ENCODE results near the gene SLC17A9.

Gene SLC17A9

GRCh38 chr20:63017076-63017825, 64.7 kb downstream of the SLC17A9 start:
- Histone ChIP-seq H3K9me3 (ENCODE audit: control insufficient read depth in 2 of 2, low read length in 2 of 2) (no peaks in the 10 kb centered on the region), H3K36me3 (ENCODE audit: control insufficient read depth in 2 of 2, insufficient read depth in 2 of 2, low read length in 2 of 2) (no peaks in the 10 kb centered on the region), H3K4me1 (ENCODE audit: control insufficient read depth in 2 of 2, insufficient read depth in 2 of 2, low read length in 2 of 2) (no peaks in the 10 kb centered on the region), H3K27me3 (ENCODE audit: control insufficient read depth in 2 of 2, insufficient read depth in 2 of 2, low read length in 2 of 2) (peaks cover 20 to 25% of the 10 kb centered on the region in 2 donors), H3K9ac (ENCODE audit: low read depth in 1 of 2, low read length in 2 of 2) (no peak overlapping the region), H3K27ac (ENCODE audit: low read depth in 2 of 2, low read length in 2 of 2) (no peak overlapping the region), H3K4me3 (ENCODE audit: low read length in 2 of 2) (no peak overlapping the region)

GRCh38 chr20:63017826-63018411, 65.4 kb downstream of the SLC17A9 start:
- H3K27me3 ChIP-seq (ENCODE audit: control insufficient read depth in 2 of 2, insufficient read depth in 2 of 2, low read length in 2 of 2): peaks cover 20 to 28% of the 10 kb centered on the region in 2 donors
- no peaks in the 10 kb centered on the region for H3K9me3 ChIP-seq (ENCODE audit: control insufficient read depth in 2 of 2, low read length in 2 of 2)
- no peak overlapping the region for H3K27ac ChIP-seq (ENCODE audit: low read depth in 2 of 2, low read length in 2 of 2)
- H3K4me1 ChIP-seq (ENCODE audit: control insufficient read depth in 2 of 2, insufficient read depth in 2 of 2, low read length in 2 of 2): no peaks in the 10 kb centered on the region
- no peak overlapping the region for H3K9ac ChIP-seq (ENCODE audit: low read depth in 1 of 2, low read length in 2 of 2)
- no peaks in the 10 kb centered on the region for H3K36me3 ChIP-seq (ENCODE audit: control insufficient read depth in 2 of 2, insufficient read depth in 2 of 2, low read length in 2 of 2)
- no peak overlapping the region for H3K4me3 ChIP-seq (ENCODE audit: low read length in 2 of 2)
